Urinary bladder (tissue), 4 donors: ENCODE data around the gene KRTAP10-8. TPM values are rescaled to one million over a fixed set of nuclear protein-coding genes. Genes with fewer than 3 reads are reported as not detected.
"Not testable (repeated sequence)": the region's sequence is repeated elsewhere in the genome, so short reads cannot be mapped to it uniquely, and the experiment has no call there.

Experiments
- DNase-seq: peaks from one replicate; pipeline ENCODE4 v3.0.0-alpha.2; 2015; ENCODE audit errors: extremely low spot score
- H3K27ac ChIP-seq: one replicate; pipeline ENCODE4 v1.5.1; 2013; ENCODE audit warnings: low read depth, mild to moderate bottlenecking, moderate library complexity
- H3K36me3 ChIP-seq: one replicate; pipeline ENCODE4 v1.6.1; 2013; ENCODE audit warnings: mild to moderate bottlenecking, moderate library complexity; ENCODE audit not compliant: insufficient read depth
- H3K4me1 ChIP-seq: one replicate; pipeline ENCODE4 v1.6.1; 2013; ENCODE audit warnings: mild to moderate bottlenecking, moderate library complexity; ENCODE audit not compliant: insufficient read depth
- H3K4me3 ChIP-seq: one replicate; pipeline ENCODE4 v1.5.1; 2013; ENCODE audit warnings: low read depth, low read length
- WGBS: extraction: QIAGEN DNeasy Blood & Tissue Kit; methylation state at CpG from one replicate; pipeline ENCODE4 v1.1.7; 2013; 5-methylcytosine and 5-hydroxymethylcytosine counted together
- polyA plus RNA-seq: library from polyadenylated mRNA; stranded (reverse); fragments of 200-250 nt; gene quantifications from one replicate; pipeline ENCODE4 v1.2.3, GENCODE V29; 2013
- total RNA-seq: library from RNA; depleted of rRNA; stranded (reverse); fragments of >200 nt; gene quantifications from one replicate; pipeline ENCODE4 v1.2.3, GENCODE V29; 2014
- donor health status: healthy with polysubstance abuse.
- donor health status: healthy.

Gene KRTAP10-8
- total and polyA plus RNA-seq, 2 donors, result not detected

GRCh38 chr21:44627181-44627822 lies 15.4 kb downstream of the KRTAP10-8 start:
- not testable (repeated sequence) for H3K4me3 ChIP-seq, H3K27ac ChIP-seq, H3K36me3 ChIP-seq, H3K4me1 ChIP-seq, DNase-seq
- 77% methylated on average over 19 of the region's 20 CpGs for WGBS

DNA sequence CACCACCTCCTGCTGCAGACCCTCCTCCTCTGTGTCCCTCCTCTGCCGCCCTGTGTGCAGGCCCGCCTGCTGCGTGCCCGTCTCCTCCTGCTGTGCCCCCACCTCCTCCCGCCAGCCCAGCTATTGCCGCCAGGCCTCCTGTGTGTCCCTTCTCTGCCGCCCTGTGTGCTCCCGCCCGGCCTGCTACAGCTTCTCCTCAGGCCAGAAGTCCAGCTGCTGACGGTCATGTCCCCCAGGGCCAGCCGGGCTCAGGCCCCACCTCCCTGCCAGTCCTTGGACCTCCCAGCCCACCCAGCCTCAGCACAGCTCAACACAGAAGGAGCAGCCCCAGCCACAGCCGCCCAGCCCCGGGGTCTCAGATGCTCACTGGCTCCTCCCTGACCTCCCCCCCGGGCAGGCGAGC lies 16.0 kb downstream of the KRTAP10-8 start:
- not testable (repeated sequence) for H3K4me3 ChIP-seq, H3K4me1 ChIP-seq, H3K27ac ChIP-seq, H3K36me3 ChIP-seq, DNase-seq
- WGBS, result 23% methylated on average over 15 of the region's 15 CpGs

DNA sequence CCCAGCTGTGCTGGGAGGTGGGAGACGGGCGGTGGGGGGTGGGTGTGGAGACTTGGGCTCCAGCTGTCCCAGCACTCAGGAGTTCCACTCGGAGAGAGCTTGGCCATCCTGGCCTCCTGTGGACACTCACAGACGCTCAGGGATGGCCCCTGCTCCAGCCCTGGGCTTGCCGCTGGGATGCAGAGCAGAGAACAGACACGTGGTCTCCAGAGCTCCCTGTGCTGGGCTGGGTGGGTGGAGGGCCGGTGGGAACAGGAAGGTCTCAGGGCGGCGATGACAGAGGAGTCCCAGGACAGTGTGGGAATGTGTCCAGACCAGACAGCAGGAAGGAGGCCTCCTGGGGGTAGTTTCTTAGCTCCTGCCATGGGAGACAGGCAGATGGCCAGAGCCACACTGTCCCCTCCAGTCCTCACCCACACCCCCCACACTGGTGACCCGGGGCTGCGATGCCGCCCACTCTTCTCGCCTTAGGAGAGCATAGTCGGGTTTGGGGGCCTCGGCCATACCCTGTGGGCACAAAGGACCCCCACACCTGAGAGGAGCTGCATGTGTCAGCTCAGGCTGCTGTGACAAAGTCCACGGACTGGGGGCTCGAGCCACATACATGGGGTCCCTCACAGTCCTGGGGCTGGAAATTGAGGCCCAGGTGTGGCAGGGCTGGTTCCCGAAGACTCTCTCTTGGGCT lies 17.0 kb downstream of the KRTAP10-8 start:
- H3K4me1 ChIP-seq, result no peaks in the 10 kb centered on the region
- H3K36me3 ChIP-seq, result no peaks in the 10 kb centered on the region
- no peak overlapping the region for H3K27ac ChIP-seq
- no peak for DNase-seq
- WGBS, result 56% methylated on average over 18 of the region's 18 CpGs
- no peak overlapping the region for H3K4me3 ChIP-seq

- no peak for DNase-seq
- Histone ChIP-seq H3K27ac (no peak overlapping the region), H3K4me3 (no peak overlapping the region), H3K4me1 (no peaks in the 10 kb centered on the region), H3K36me3 (no peaks in the 10 kb centered on the region)
- 82% methylated on average over 2 of the region's 2 CpGs for WGBS
Measured at GRCh38 chr21:44630440-44630839, 18.6 kb downstream of the KRTAP10-8 start.

GRCh38 chr21:44632067-44632466 lies 20.2 kb downstream of the KRTAP10-8 start:
- no peak overlapping the region for H3K27ac ChIP-seq
- no peaks in the 10 kb centered on the region for H3K36me3 ChIP-seq
- H3K4me1 ChIP-seq, result no peaks in the 10 kb centered on the region
- DNase-seq, result no peak
- WGBS, result 92% methylated on average over 1 of the region's 1 CpG
- H3K4me3 ChIP-seq, result no peak overlapping the region

GRCh38 chr21:44636209-44637017 lies 24.5 kb downstream of the KRTAP10-8 start:
- H3K4me3 ChIP-seq, result no peak overlapping the region
- no peak for DNase-seq
- H3K4me1 ChIP-seq, result no peaks in the 10 kb centered on the region
- 76% methylated on average over 15 of the region's 15 CpGs for WGBS
- no peaks in the 10 kb centered on the region for H3K36me3 ChIP-seq
- no peak overlapping the region for H3K27ac ChIP-seq

DNA sequence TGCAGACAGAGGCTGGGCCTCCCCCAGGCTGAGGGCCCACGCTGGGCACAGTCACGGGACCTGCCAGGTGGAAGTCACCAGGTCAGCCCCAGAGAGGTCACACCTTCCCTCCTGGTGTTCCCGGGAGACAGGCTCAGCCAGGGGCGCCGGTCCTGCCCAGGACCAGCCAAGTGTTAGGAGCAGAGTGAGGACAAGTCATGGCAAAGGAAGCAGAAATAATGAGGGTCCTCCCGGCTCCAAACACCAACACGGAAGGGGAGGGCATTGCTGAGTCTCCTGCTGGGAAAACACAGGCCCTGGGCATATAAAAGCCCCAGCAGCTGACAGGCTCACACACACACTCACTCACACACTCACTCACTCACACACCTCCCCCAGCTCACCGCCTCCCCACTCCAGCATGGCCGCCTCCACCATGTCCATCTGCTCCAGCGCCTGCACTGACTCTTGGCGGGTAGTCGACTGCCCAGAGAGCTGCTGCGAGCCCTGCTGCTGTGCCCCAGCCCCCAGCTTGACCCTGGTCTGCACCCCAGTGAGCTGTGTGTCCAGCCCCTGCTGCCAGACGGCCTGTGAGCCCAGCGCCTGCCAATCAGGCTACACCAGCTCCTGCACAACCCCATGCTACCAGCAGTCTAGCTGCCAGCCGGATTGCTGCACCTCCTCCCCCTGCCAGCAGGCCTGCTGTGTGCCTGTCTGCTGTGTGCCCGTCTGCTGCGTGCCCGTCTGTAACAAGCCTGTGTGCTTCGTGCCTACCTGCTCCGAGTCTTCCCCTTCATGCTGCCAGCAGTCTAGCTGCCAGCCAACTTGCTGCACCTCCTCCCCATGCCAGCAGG lies 25.4 kb downstream of the KRTAP10-8 start, which contains the start of gene KRTAP10-10:
Gene KRTAP10-10, plus strand, starts transcription at position 339 of the 833 bp plus-strand sequence. Its CDS starts 62 bp downstream, at position 401.
- Histone ChIP-seq H3K36me3 (no peaks in the 10 kb centered on the region), H3K4me1 (no peaks in the 10 kb centered on the region), H3K27ac (no peak within 1 kb of the TSS), H3K4me3 (no peak within 1 kb of the TSS)
- 48% methylated on average over 21 of the region's 21 CpGs for WGBS
- DNase-seq, result no peak

GRCh38 chr21:44637851-44638348 lies 26.0 kb downstream of the KRTAP10-8 start:
- H3K36me3 ChIP-seq, H3K4me1 ChIP-seq, DNase-seq, H3K4me3 ChIP-seq, H3K27ac ChIP-seq: not testable (repeated sequence)
- 55% methylated on average over 11 of the region's 12 CpGs for WGBS

DNA sequence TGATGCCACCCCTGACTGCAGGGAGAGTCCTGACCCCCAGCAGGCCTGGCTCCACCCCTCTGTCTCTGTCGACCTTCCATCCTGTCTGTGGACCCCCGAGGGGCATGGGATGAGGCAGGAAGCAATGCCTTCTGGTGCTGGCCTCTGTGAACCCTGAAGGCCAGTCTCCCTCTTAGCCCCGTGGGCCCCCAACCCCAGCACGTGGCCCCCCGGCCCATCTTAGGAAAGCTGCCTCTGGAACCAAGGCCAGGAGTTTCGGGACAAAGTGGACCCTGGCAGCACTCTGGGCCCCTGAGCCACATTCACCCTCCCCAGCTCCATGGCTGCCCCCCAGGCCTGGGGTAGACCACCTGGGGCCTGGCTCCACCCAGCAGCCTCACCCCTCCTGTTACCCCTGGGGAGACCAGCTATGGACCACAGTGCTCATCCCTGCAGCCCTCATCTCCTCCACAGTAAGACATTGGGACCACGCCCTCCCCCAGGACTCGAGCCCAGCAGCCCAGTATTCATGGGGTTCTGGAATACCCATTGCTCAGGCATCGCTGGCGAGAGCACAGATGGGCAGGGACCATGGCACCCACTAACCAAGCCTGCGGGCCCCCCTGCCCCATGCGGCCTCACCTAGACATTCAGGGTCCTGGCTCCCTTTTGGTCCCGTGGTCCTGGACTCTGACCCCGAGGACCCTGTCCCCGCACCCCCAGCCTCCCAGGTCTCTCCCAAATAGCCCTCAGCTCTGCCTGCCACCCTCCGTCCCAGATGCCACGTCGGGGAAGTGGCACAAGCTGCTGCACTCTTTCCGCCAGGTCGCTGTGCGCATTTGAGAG lies 26.8 kb downstream of the KRTAP10-8 start:
- not testable (repeated sequence) for H3K4me1 ChIP-seq, H3K36me3 ChIP-seq, H3K27ac ChIP-seq, H3K4me3 ChIP-seq, DNase-seq
- WGBS, result 76% methylated on average over 21 of the region's 21 CpGs

DNA sequence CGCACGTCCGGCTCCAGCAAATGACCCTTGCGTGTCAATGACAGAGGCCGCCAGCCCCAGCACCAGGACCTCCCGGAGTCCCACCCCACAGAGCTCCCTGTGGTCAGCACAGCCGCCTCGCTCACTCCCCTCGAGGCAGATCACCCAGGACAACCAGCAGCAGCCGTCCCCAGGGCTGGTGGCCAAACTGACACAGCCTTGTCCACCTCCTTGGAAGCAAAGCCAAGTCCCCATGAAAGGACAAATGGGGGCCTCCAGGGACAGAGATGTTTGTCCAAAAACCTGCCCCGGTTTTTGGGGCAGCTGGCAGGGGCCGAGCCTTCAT lies 27.4 kb downstream of the KRTAP10-8 start:
- DNase-seq, result no peak
- no peaks in the 10 kb centered on the region for H3K36me3 ChIP-seq
- WGBS, result 83% methylated on average over 12 of the region's 12 CpGs
- no peak overlapping the region for H3K27ac ChIP-seq
- H3K4me3 ChIP-seq, result no peak overlapping the region
- H3K4me1 ChIP-seq, result no peaks in the 10 kb centered on the region

DNA sequence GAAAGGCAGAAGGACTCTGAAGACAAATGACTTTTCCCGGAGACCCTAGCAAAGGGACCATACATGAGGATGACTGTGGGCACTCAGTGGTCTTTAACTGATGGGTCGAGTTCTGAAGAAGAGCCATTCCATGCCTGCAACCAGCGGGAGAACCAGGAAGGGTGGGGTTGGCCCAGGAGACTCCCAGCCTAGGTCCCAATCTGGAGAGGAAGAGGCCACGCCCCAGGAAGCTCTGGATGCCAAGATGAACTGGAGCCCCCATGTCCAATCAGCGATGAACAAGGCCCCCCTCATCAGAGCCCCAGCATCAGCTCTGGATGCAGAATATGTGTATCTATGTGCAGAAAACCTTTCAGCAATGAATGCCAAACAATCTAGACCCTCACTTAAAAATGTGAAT lies 28.9 kb downstream of the KRTAP10-8 start:
- no peaks in the 10 kb centered on the region for H3K4me1 ChIP-seq
- H3K27ac ChIP-seq, result no peak overlapping the region
- no peak overlapping the region for H3K4me3 ChIP-seq
- no peaks in the 10 kb centered on the region for H3K36me3 ChIP-seq
- 88% methylated on average over 5 of the region's 5 CpGs for WGBS
- DNase-seq, result no peak

GRCh38 chr21:44643741-44644310 lies 31.9 kb downstream of the KRTAP10-8 start:
- no peak for DNase-seq
- 70% methylated on average over 14 of the region's 14 CpGs for WGBS
- H3K4me1 ChIP-seq, result no peaks in the 10 kb centered on the region

More at GRCh38 chr21:44643741-44644310, 31.9 kb downstream of the KRTAP10-8 start:
- Histone ChIP-seq H3K36me3 (no peaks in the 10 kb centered on the region), H3K27ac (no peak overlapping the region), H3K4me3 (no peak overlapping the region)
